ENCODE data around the gene GPR39. TPM values are rescaled to one million over a fixed set of nuclear protein-coding genes. Genes with fewer than 3 reads are reported as not detected.

Gene GPR39
- total and polyA plus RNA-seq, 4 donors, result 0.23 to 0.42 TPM; not detected in 2

DNA sequence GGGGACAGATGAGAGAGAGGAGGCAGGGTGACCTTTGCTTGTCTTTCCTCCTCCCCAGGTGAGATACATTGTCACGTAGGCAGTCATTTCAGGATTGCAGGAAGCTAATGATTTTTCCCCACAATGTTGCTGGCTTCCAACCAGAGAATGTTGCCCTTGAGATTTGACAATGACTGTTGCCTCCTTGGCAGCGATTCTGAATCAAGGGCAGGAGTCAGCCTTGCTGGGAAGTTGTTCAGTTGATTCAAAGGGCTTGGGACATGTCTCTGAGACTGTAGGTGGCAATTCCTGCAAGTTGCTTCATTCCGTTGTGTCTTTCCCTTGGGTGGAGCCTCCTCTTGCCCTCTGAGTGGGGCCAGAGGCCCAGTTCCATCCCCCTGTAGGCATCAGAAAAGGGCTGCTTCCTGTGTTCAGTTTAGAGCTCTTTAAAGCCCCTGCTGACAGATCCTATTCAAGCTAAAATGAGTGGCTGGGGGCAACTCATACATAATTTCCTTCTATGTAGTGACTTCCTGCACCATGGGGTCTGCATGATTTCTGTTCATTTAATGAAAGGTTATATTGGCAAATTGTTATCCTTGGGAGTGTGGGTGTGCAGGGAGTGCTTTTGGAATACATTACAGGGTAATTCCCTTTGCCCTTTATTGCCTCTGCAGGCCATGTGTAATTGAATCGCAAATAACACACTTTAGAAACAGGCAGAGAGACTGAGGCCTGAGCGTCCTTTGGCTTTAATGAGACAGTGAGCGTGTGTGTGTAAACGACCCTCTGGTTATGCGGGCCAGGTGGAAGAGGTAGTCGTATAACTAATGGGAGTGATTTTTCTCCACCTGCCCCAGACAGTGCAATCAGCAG is 52.4 kb downstream of the GPR39 start:
- no peak overlapping the region for H3K4me3 ChIP-seq (ENCODE audit: low read length in 2 of 2)
- peaks cover 13% of the 10 kb centered on the region for H3K9me3 ChIP-seq (ENCODE audit: control insufficient read depth, low read length)
- intact Hi-C loops (cut with DNase I), result no loop called here
- ATAC-seq (ENCODE audit: low FRiP score) (no peak), DNase-seq (no peak)
- 77% methylated on average over 9 of the region's 9 CpGs for WGBS, 2 donors
- no peaks in the 10 kb centered on the region for H3K27me3 ChIP-seq (ENCODE audit: control insufficient read depth in 1 of 2, insufficient read depth in 2 of 2, low read length in 1 of 2)
- H3K36me3 ChIP-seq (ENCODE audit: control insufficient read depth in 1 of 2, insufficient read depth in 2 of 2, low read length in 1 of 2), result no peaks in the 10 kb centered on the region
- H3K27ac ChIP-seq (ENCODE audit: low read depth in 1 of 2, low read length in 2 of 2), result no peak overlapping the region
- H3K4me1 ChIP-seq (ENCODE audit: control insufficient read depth in 1 of 2, insufficient read depth in 2 of 2, low read length in 2 of 2), result no peaks in the 10 kb centered on the region

GRCh38 chr2:132470746-132471145 is 54.1 kb downstream of the GPR39 start:
- DNase-seq (no peak), ATAC-seq (ENCODE audit: low FRiP score) (no peak)
- Histone ChIP-seq H3K9me3 (ENCODE audit: control insufficient read depth, low read length) (peaks cover 11% of the 10 kb centered on the region), H3K36me3 (ENCODE audit: control insufficient read depth in 1 of 2, insufficient read depth in 2 of 2, low read length in 1 of 2) (no peaks in the 10 kb centered on the region), H3K4me1 (ENCODE audit: control insufficient read depth in 1 of 2, insufficient read depth in 2 of 2, low read length in 2 of 2) (no peaks in the 10 kb centered on the region), H3K27ac (ENCODE audit: low read depth in 1 of 2, low read length in 2 of 2) (no peak overlapping the region), H3K4me3 (ENCODE audit: low read length in 2 of 2) (no peak overlapping the region), H3K27me3 (ENCODE audit: control insufficient read depth in 1 of 2, insufficient read depth in 2 of 2, low read length in 1 of 2) (peaks cover 0 to 2% of the 10 kb centered on the region in 2 donors)
- WGBS, 2 donors, result 24 to 25% methylated on average over 2 of the region's 2 CpGs
- intact Hi-C loops (cut with DNase I), result no loop called here

- H3K27ac ChIP-seq (ENCODE audit: low read depth in 1 of 2, low read length in 2 of 2), result no peak overlapping the region
- H3K36me3 ChIP-seq (ENCODE audit: control insufficient read depth in 1 of 2, insufficient read depth in 2 of 2, low read length in 1 of 2), result no peaks in the 10 kb centered on the region
- H3K4me1 ChIP-seq (ENCODE audit: control insufficient read depth in 1 of 2, insufficient read depth in 2 of 2, low read length in 2 of 2), result no peaks in the 10 kb centered on the region
- intact Hi-C loops (cut with DNase I), result no loop called here
- peaks cover 11% of the 10 kb centered on the region for H3K9me3 ChIP-seq (ENCODE audit: control insufficient read depth, low read length)
- ATAC-seq (ENCODE audit: low FRiP score) (no peak), DNase-seq (no peak)
- 82 to 89% methylated on average over 2 of the region's 2 CpGs for WGBS, 2 donors
- no peak overlapping the region for H3K4me3 ChIP-seq (ENCODE audit: low read length in 2 of 2)
- peaks cover 0 to 2% of the 10 kb centered on the region in 2 donors for H3K27me3 ChIP-seq (ENCODE audit: control insufficient read depth in 1 of 2, insufficient read depth in 2 of 2, low read length in 1 of 2)
These were observed 56.7 kb downstream of the GPR39 start for GRCh38 chr2:132473174-132473883.

DNA sequence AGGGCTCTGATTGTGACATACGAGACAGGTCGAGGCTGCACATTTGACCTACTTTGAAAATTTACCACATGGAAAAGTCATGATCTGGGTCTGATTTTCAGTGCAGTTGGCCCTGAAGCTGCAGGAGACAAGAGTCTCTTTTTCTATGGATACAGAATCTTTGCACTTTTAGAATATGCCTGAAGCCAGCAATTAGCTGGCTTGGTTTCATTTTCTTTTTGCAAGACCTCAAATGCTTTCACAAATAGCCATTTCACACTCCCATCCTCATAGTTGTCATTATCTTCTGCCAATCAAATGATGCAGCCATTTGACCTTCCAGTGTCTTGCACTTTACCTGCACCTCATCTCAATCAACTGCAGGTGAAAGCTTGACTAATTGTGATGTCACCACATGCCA is 59.0 kb downstream of the GPR39 start:
- ATAC-seq (ENCODE audit: low FRiP score) (no peak), DNase-seq (no peak)
- intact Hi-C loops (cut with DNase I), result no loop called here
- Histone ChIP-seq H3K4me1 (ENCODE audit: control insufficient read depth in 1 of 2, insufficient read depth in 2 of 2, low read length in 2 of 2) (no peaks in the 10 kb centered on the region), H3K27me3 (ENCODE audit: control insufficient read depth in 1 of 2, insufficient read depth in 2 of 2, low read length in 1 of 2) (peaks cover 0 to 2% of the 10 kb centered on the region in 2 donors), H3K4me3 (ENCODE audit: low read length in 2 of 2) (no peak overlapping the region), H3K9me3 (ENCODE audit: control insufficient read depth, low read length) (peaks cover 5% of the 10 kb centered on the region), H3K36me3 (ENCODE audit: control insufficient read depth in 1 of 2, insufficient read depth in 2 of 2, low read length in 1 of 2) (no peaks in the 10 kb centered on the region), H3K27ac (ENCODE audit: low read depth in 1 of 2, low read length in 2 of 2) (no peak overlapping the region)
- 84 to 88% methylated on average over 2 of the region's 2 CpGs for WGBS, 2 donors

DNA sequence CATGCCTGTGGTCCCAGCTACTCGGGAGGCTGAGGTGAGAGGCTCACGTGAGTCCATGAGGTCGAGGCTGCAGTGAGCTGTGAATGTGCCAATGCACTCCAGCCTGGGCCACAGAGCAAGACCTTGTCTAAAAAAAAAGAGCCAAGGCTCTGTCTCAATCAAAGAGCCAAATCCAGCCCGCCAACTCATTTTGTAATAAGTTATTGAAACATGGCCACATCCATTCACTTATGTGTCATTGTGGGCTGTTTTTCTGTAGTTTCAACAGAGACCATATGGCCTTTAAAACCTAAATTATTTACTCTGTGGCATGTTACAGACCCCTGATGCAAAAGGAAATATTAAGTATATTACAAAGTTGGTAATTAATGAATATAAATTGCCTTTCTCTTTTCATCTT is 60.8 kb downstream of the GPR39 start:
- ATAC-seq (ENCODE audit: low FRiP score), result no peak
- Histone ChIP-seq H3K9me3 (ENCODE audit: control insufficient read depth, low read length) (peaks cover 3% of the 10 kb centered on the region), H3K4me3 (ENCODE audit: low read length in 2 of 2) (no peak overlapping the region), H3K4me1 (ENCODE audit: control insufficient read depth in 1 of 2, insufficient read depth in 2 of 2, low read length in 2 of 2) (no peaks in the 10 kb centered on the region), H3K36me3 (ENCODE audit: control insufficient read depth in 1 of 2, insufficient read depth in 2 of 2, low read length in 1 of 2) (no peaks in the 10 kb centered on the region), H3K27me3 (ENCODE audit: control insufficient read depth in 1 of 2, insufficient read depth in 2 of 2, low read length in 1 of 2) (peaks cover 0 to 2% of the 10 kb centered on the region in 2 donors), H3K27ac (ENCODE audit: low read depth in 1 of 2, low read length in 2 of 2) (no peak overlapping the region)
- no peak for DNase-seq
- intact Hi-C loops (cut with DNase I), result no loop called here
- whole genome bisulfite sequencing, 2 donors, result 81 to 82% methylated on average over 4 of the region's 4 CpGs

GRCh38 chr2:132477962-132478361 is 61.4 kb downstream of the GPR39 start:
- 2 to 13% methylated on average over 2 of the region's 2 CpGs for WGBS, 2 donors

GRCh38 chr2:132478461-132479105 is 62.0 kb downstream of the GPR39 start:
- H3K36me3 ChIP-seq (ENCODE audit: control insufficient read depth in 1 of 2, insufficient read depth in 2 of 2, low read length in 1 of 2), result no peaks in the 10 kb centered on the region
- H3K4me1 ChIP-seq (ENCODE audit: control insufficient read depth in 1 of 2, insufficient read depth in 2 of 2, low read length in 2 of 2), result no peaks in the 10 kb centered on the region
- H3K9me3 ChIP-seq (ENCODE audit: control insufficient read depth, low read length), result peaks cover 3% of the 10 kb centered on the region
- no peak overlapping the region for H3K4me3 ChIP-seq (ENCODE audit: low read length in 2 of 2)
- ATAC-seq (ENCODE audit: low FRiP score) (no peak), DNase-seq (no peak)
- peaks cover 0 to 2% of the 10 kb centered on the region in 2 donors for H3K27me3 ChIP-seq (ENCODE audit: control insufficient read depth in 1 of 2, insufficient read depth in 2 of 2, low read length in 1 of 2)
- intact Hi-C loops (cut with DNase I), result no loop called here
- no peak overlapping the region for H3K27ac ChIP-seq (ENCODE audit: low read depth in 1 of 2, low read length in 2 of 2)
- WGBS, 2 donors, result 43% methylated on average over 3 of the region's 3 CpGs

More at GRCh38 chr2:132477962-132478361, 61.4 kb downstream of the GPR39 start:
- DNase-seq, result no peak
- no peak for ATAC-seq (ENCODE audit: low FRiP score)
- Histone ChIP-seq H3K27me3 (ENCODE audit: control insufficient read depth in 1 of 2, insufficient read depth in 2 of 2, low read length in 1 of 2) (peaks cover 0 to 2% of the 10 kb centered on the region in 2 donors), H3K4me1 (ENCODE audit: control insufficient read depth in 1 of 2, insufficient read depth in 2 of 2, low read length in 2 of 2) (no peaks in the 10 kb centered on the region), H3K36me3 (ENCODE audit: control insufficient read depth in 1 of 2, insufficient read depth in 2 of 2, low read length in 1 of 2) (no peaks in the 10 kb centered on the region), H3K4me3 (ENCODE audit: low read length in 2 of 2) (no peak overlapping the region), H3K27ac (ENCODE audit: low read depth in 1 of 2, low read length in 2 of 2) (no peak overlapping the region), H3K9me3 (ENCODE audit: control insufficient read depth, low read length) (peaks cover 3% of the 10 kb centered on the region)
- intact Hi-C loops (cut with DNase I), result no loop called here

GRCh38 chr2:132479155-132479554 is 62.5 kb downstream of the GPR39 start:
- Histone ChIP-seq H3K27me3 (ENCODE audit: control insufficient read depth in 1 of 2, insufficient read depth in 2 of 2, low read length in 1 of 2) (peaks cover 0 to 2% of the 10 kb centered on the region in 2 donors), H3K9me3 (ENCODE audit: control insufficient read depth, low read length) (peaks cover 3% of the 10 kb centered on the region), H3K36me3 (ENCODE audit: control insufficient read depth in 1 of 2, insufficient read depth in 2 of 2, low read length in 1 of 2) (no peaks in the 10 kb centered on the region), H3K4me3 (ENCODE audit: low read length in 2 of 2) (no peak overlapping the region), H3K27ac (ENCODE audit: low read depth in 1 of 2, low read length in 2 of 2) (no peak overlapping the region), H3K4me1 (ENCODE audit: control insufficient read depth in 1 of 2, insufficient read depth in 2 of 2, low read length in 2 of 2) (no peaks in the 10 kb centered on the region)
- WGBS, 2 donors, result 32 to 51% methylated on average over 8 of the region's 8 CpGs
- intact Hi-C loops (cut with DNase I), result no loop called here
- DNase-seq (no peak), ATAC-seq (ENCODE audit: low FRiP score) (no peak)

Measured in aorta (tissue), 5 donors.